IMR-90 (cell line): ENCODE results near the gene DNAH17. TPM values are rescaled to one million over a fixed set of nuclear protein-coding genes. Genes with fewer than 3 reads are reported as not detected.

Experiments used
- ATAC-seq: fragments of 200-7000 bp; cut with Tn5 transposase; 2 replicates; pipeline ENCODE4 v1.9.1; 2020; ENCODE audit warnings: low read depth, mild to moderate bottlenecking, moderate library complexity
- BruUV-seq: library from RNA; stranded (reverse); fragments of 400-500 nt; replicated peaks from 2 replicates; lab custom pipeline; 2021; lab: Mats Ljungman, UMichigan
- CTCF ChIA-PET: fragments of 300-600 bp; formaldehyde crosslinking; extraction: SDS; loops from one replicate; lab custom pipeline; 2021; ENCODE audit warnings: antibody characterized with exemption; lab: Yijun Ruan, JAX
- POLR2A ChIA-PET: fragments of 300-600 bp; sonication (Branson Sonifier 250); formaldehyde crosslinking; loops from one replicate; lab custom pipeline; 2022; ENCODE audit warnings: antibody characterized with exemption; ENCODE audit not compliant: unreplicated experiment; lab: Charles Lee
- DNase-seq: peaks from one replicate; pipeline ENCODE4 v3.0.0; 2013
- H2AFZ ChIP-seq: replicated peaks from 2 replicates; pipeline ENCODE3; 2013; ENCODE audit warnings: low read length, mild to moderate bottlenecking; ENCODE audit not compliant: poor library complexity
- H2AK5ac ChIP-seq: 2 replicates; pipeline ENCODE4 v1.6.1; 2013; ENCODE audit warnings: low read depth, low read length, inconsistent platforms
- H2AK9ac ChIP-seq: replicated peaks from 2 replicates; pipeline ENCODE3; 2013; ENCODE audit warnings: mild to moderate bottlenecking, low read depth, low read length, moderate library complexity; ENCODE audit not compliant: poor library complexity
- H2BK120ac ChIP-seq: 2 replicates; pipeline ENCODE4 v1.6.1; 2013; ENCODE audit warnings: low read depth, low read length, inconsistent platforms
- H2BK15ac ChIP-seq: 3 replicates; pipeline ENCODE4 v1.6.1; 2013; ENCODE audit warnings: low read depth, low read length, inconsistent platforms
- H2BK20ac ChIP-seq: 2 replicates; pipeline ENCODE4 v1.6.1; 2013; ENCODE audit warnings: low read depth, mild to moderate bottlenecking, inconsistent platforms, low read length, moderate library complexity
- H2BK5ac ChIP-seq: 2 replicates; pipeline ENCODE4 v1.6.1; 2013; ENCODE audit warnings: mild to moderate bottlenecking, low read depth, low read length, inconsistent platforms; ENCODE audit not compliant: poor library complexity, severe bottlenecking
- H3K14ac ChIP-seq: replicated peaks from 2 replicates; pipeline ENCODE4 v1.6.1; 2013; ENCODE audit warnings: low read depth, low read length, inconsistent platforms
- H3K18ac ChIP-seq: 2 replicates; pipeline ENCODE4 v1.6.1; 2013; ENCODE audit warnings: low read depth, low read length, control low read depth
- H3K23ac ChIP-seq: 2 replicates; pipeline ENCODE4 v1.6.1; 2013; ENCODE audit warnings: low read depth, low read length, inconsistent platforms
- H3K27ac ChIP-seq: 2 replicates; pipeline ENCODE4 v1.5.1; 2013; ENCODE audit warnings: mild to moderate bottlenecking, control low read depth, low read length; ENCODE audit not compliant: insufficient read depth
- H3K27me3 ChIP-seq: 2 replicates; pipeline ENCODE4 v1.6.1; 2013; ENCODE audit warnings: low read length; ENCODE audit not compliant: control insufficient read depth, insufficient read depth
- H3K36me3 ChIP-seq: 2 replicates; pipeline ENCODE4 v1.6.1; 2013; ENCODE audit warnings: low read length, mixed read lengths; ENCODE audit not compliant: control insufficient read depth, insufficient read depth
- H3K4ac ChIP-seq: 2 replicates; pipeline ENCODE4 v1.6.1; 2013; ENCODE audit warnings: low read depth, low read length, inconsistent platforms
- H3K4me1 ChIP-seq: 2 replicates; pipeline ENCODE4 v1.6.1; 2013; ENCODE audit warnings: low read length, mixed read lengths; ENCODE audit not compliant: control insufficient read depth, insufficient read depth
- H3K4me2 ChIP-seq: 2 replicates; pipeline ENCODE4 v1.6.1; 2013; ENCODE audit warnings: low read depth, mild to moderate bottlenecking, control low read depth, low read length, moderate library complexity
- H3K4me3 ChIP-seq: 2 replicates; pipeline ENCODE4 v1.5.1; 2013; ENCODE audit warnings: low read depth, mild to moderate bottlenecking, control low read depth, low read length, moderate library complexity; ENCODE audit not compliant: insufficient read depth
- H3K56ac ChIP-seq: 2 replicates; pipeline ENCODE4 v1.6.1; 2013; ENCODE audit warnings: low read length, inconsistent platforms; ENCODE audit not compliant: insufficient read depth; ENCODE audit errors: extremely low read depth
- H3K79me1 ChIP-seq, 2 experiments: 2 replicates each; pipeline ENCODE4 v1.6.1; 2013; ENCODE audit warnings: low read length in 2 of 2, inconsistent platforms in 1 of 2, low read depth in 1 of 2
- H3K9ac ChIP-seq: 2 replicates; pipeline ENCODE4 v1.6.1; 2013; ENCODE audit warnings: low read depth, low read length, control low read depth
- H3K9me1 ChIP-seq: 2 replicates; pipeline ENCODE4 v1.6.1; 2013; ENCODE audit warnings: low read length, inconsistent platforms; ENCODE audit not compliant: insufficient read depth
- H3K9me3 ChIP-seq: 2 replicates; pipeline ENCODE4 v1.6.1; 2013; ENCODE audit warnings: low read length; ENCODE audit not compliant: control insufficient read depth, insufficient read depth
- H4K20me1 ChIP-seq: 2 replicates; pipeline ENCODE4 v1.6.1; 2013; ENCODE audit warnings: low read length, inconsistent platforms; ENCODE audit not compliant: insufficient read depth
- H4K5ac ChIP-seq: 2 replicates; pipeline ENCODE4 v1.6.1; 2013; ENCODE audit warnings: mild to moderate bottlenecking, low read depth, low read length, control low read depth
- H4K8ac ChIP-seq, 2 experiments: 2 replicates each; pipeline ENCODE4 v1.6.1; 2013; ENCODE audit warnings: low read depth in 2 of 2, low read length in 2 of 2, control low read depth in 1 of 2, inconsistent platforms in 1 of 2
- H4K91ac ChIP-seq: 2 replicates; pipeline ENCODE4 v1.6.1; 2013; ENCODE audit warnings: low read depth, low read length, inconsistent platforms; ENCODE audit not compliant: insufficient read depth
- BHLHE40 ChIP-seq: fragments of 150-350 bp; IDR thresholded peaks from 2 replicates; pipeline ENCODE4 v1.6.1; 2016; ENCODE audit warnings: mild to moderate bottlenecking, low read depth, low read length
- CEBPB ChIP-seq: IDR thresholded peaks from 2 replicates; pipeline ENCODE4 v1.6.1; 2012; ENCODE audit warnings: low read depth, low read length, improper control_type of control experiment
- MAZ ChIP-seq: IDR thresholded peaks from 2 replicates; pipeline ENCODE4 v1.6.1; 2012; ENCODE audit warnings: low read depth, mild to moderate bottlenecking, low read length, improper control_type of control experiment, moderate library complexity, borderline replicate concordance
- RFX5 ChIP-seq: IDR thresholded peaks from 2 replicates; pipeline ENCODE4 v1.8.0; 2012; ENCODE audit warnings: low read depth, mild to moderate bottlenecking, low read length, moderate library complexity
- WGBS, 2 experiments: methylation state at CpG; one replicate each; pipeline versions ENCODE4 v1.1.5 to v1.1.7; 2013; ENCODE audit warnings: missing lambda C conversion rate in 2 of 2; ENCODE audit not compliant: insufficient read length in 1 of 2; ENCODE audit errors: extremely low coverage in 2 of 2; 5-methylcytosine and 5-hydroxymethylcytosine counted together
- dilution Hi-C: fragments of 300-500 bp; cut with HindIII; formaldehyde crosslinking; loops from one replicate; pipeline ENCODE4 v1.14.3; 2018; ENCODE audit warnings: low sequenced_read_pairs; ENCODE audit not compliant: unreplicated experiment
- in situ Hi-C: fragments of 300-500 bp; cut with MboI; formaldehyde crosslinking; loops from 3 replicates; pipeline ENCODE4 v1.14.3; 2019; ENCODE audit warnings: low sequenced_read_pairs, inconsistent platforms, mixed read lengths
- intact Hi-C: fragments of 100-400 bp; cut with micrococcal nuclease; formaldehyde crosslinking; loops from 2 replicates; pipeline ENCODE4 v1.10.0; 2022
- polyA plus RNA-seq, 3 experiments: library from polyadenylated mRNA; depleted of rRNA; stranded (reverse); fragments of >200 nt; gene quantifications; 2 replicates each; pipeline ENCODE4 v1.2.3, GENCODE V29; 2012; ENCODE audit warnings: low replicate concordance in 1 of 3
- total RNA-seq: library from RNA; depleted of rRNA; stranded (reverse); fragments of >200 nt; gene quantifications from 2 replicates; pipeline ENCODE4 v1.2.3, GENCODE V29; 2012

The DNAH17 gene
- total and polyA plus RNA-seq, 2 of the 4 experiments (the other 2 are of a cell fraction), result not detected

DNA sequence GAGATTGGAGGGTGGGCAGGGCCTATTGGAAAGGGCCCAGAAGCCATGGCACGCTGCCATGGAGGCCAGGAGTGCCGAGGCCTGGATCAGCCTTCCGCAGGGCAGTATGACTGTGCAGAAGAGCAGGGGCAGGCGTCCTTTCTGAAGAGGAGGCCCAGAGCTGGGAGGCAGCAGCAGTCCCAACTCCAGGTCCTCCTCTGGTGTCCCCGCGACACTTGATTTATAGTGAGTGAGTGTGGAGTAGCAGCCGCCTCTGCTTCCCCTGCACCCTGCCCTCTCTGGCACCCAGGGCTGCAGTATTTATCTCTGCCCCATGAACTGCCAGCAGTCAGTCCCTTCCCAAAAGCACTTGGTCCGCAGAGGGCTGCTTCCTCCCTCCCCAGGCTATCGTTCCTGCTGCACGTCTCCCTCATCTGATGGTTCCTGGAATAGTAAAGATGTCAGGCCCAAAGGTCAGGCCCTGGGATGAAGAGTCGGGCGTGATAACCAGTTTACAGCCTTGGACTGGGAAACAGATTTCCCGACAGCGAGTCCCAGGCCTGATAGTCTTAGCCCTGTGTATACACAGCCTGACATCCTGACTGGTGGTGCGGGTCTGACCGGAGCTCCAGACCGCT, 165.8 kb downstream of the DNAH17 start:
- H3K27ac ChIP-seq, result no peak overlapping the region
- H2BK5ac ChIP-seq, result no peak overlapping the region
- H3K18ac ChIP-seq, result no peak overlapping the region
- no peak overlapping the region for H3K14ac ChIP-seq
- H3K9me1 ChIP-seq, result peaks cover 37% of the 10 kb centered on the region
- no peak overlapping the region for H4K5ac ChIP-seq
- intact Hi-C loops, result no loop called here
- no peaks in the 10 kb centered on the region for H3K27me3 ChIP-seq
- H3K4me1 ChIP-seq, result peaks cover 21% of the 10 kb centered on the region
- no peak overlapping the region for H3K23ac ChIP-seq
- no peak for TF ChIP-seq RFX5
- no peak for TF ChIP-seq MAZ
- TF ChIP-seq BHLHE40, result no peak
- no peak for TF ChIP-seq CEBPB
- POLR2A ChIA-PET, result no interaction called here
- no peak overlapping the region for H2BK20ac ChIP-seq
- H2BK15ac ChIP-seq, result no peak overlapping the region
- H2AK5ac ChIP-seq, result no peak overlapping the region
- peaks cover 58 to 95% of the 10 kb centered on the region in 2 experiments for H3K79me1 ChIP-seq
- H3K4ac ChIP-seq, result no peak overlapping the region
- no peaks in the 10 kb centered on the region for H3K9me3 ChIP-seq
- DNase-seq (no peak), ATAC-seq (no peak)
- H3K36me3 ChIP-seq, result peaks cover 57% of the 10 kb centered on the region
- peaks cover 64% of the 10 kb centered on the region for H4K20me1 ChIP-seq
- BruUV-seq, result no TSS peak
- no peak overlapping the region for H2AK9ac ChIP-seq
- H4K91ac ChIP-seq, result no peak overlapping the region
- CTCF ChIA-PET, result interaction anchor here (0.7 to 1.1 kb wide), 2 partner anchors 10 to 20 kb away, joined by 3 to 4 read pairs; no protein-coding TSS in a partner anchor
- WGBS, 2 experiments, result 85% methylated on average over 8 of the region's 17 CpGs; no CpG with 5 or more reads in 1 of the 2 experiments
- in situ Hi-C loops, result no loop called here
- no peak overlapping the region for H3K9ac ChIP-seq
- no peak overlapping the region for H2AFZ ChIP-seq
- H3K56ac ChIP-seq, result no peak overlapping the region
- no peak overlapping the region for H3K4me3 ChIP-seq
- no peak overlapping the region for H2BK120ac ChIP-seq
- dilution Hi-C loops, result no loop called here
- no peak overlapping the region for H3K4me2 ChIP-seq
- H4K8ac ChIP-seq, result no peak overlapping the region
